Hypothalamus (tissue), 51 donors: ENCODE results near the gene FAM81B.

Source experiments
- DNase-seq, 51 donors: peaks; one replicate each; lab custom pipeline; 2025; lab: John Stamatoyannopoulos, UW

FAM81B gene

DNA sequence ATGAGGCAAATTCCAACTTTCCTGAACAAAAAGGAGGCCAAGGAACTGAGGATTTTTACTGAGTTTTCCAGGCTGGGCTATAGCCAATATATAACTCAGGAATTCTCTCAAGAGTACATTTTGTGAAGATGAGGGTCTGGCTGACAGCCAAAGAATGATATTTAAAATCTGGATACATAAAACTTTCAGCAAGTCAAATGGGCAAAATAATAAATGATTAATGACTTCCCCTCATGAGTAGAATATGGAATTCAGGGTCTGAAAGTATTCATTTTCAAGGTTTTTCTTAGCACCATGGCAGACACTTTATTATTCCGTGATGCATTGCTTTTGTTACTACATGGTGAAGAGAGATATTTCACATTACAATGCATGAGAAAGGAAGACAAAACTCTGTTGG is 7.8 kb downstream of the FAM81B start:
- DNase-seq: no peak

- DNase-seq: no peak
Observed at GRCh38 chr5:95401626-95402025, 10.5 kb downstream of the FAM81B start.

DNA sequence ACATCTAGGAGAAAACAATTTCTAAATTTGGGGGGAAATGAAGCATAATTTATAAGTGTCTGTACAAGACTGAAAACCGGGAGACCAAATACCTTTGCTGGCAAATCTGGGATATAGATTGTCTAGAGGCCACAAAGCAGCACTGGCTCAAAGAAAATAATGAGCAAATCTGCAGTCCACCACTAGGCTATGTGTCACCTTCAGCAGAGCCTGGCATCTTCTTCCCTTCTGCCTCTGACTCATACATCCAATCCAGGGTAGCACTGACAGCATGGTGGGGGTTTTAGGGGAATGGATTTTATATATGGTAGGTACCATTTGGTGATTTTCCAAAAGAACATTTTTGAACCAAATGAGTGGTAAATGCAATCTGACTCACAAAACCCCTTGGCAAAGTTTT is 12.8 kb downstream of the FAM81B start:
- no peak for DNase-seq

- DNase-seq: no peak
Observed at GRCh38 chr5:95406426-95407090, 15.4 kb downstream of the FAM81B start.

DNA sequence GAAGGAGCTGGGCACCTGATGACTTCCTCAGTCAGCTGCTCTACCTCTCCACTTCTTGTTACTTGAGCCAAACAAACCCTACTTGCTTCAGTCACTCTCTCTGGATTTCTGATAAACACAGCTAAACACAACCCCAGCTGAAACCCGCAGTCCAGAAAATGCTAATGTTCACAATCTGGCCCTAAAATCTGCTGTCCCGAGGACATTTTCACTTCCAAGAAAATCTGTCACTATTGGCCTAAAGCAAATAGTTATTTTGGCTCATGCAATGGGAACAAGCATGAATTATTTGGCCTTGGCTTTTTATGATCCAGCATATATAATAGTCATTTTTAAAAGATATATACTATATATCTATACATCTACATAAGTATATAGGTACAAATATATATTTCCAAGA is 19.1 kb downstream of the FAM81B start:
- no peak for DNase-seq

- no peak for DNase-seq
Observed at GRCh38 chr5:95411474-95411873, 20.3 kb downstream of the FAM81B start.

DNA sequence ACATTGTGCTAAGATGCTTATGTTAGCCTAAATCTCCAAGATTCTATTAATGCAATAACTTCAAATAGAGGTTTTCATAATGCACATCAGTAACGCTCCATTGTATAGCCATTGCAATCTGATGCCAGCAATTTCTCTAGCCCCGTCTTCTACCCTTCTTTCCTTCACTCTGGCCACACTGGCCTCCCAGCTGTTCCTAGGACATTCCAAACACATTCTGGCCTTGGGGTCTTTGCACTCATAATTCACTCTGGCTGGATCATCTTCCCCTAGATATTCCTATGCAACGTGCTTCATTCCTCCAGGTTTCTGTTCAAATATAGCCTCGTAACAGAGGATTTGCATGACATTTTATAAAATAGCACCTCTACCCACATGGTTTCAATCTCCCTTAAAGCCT is 23.3 kb downstream of the FAM81B start:
- no peak for DNase-seq

DNA sequence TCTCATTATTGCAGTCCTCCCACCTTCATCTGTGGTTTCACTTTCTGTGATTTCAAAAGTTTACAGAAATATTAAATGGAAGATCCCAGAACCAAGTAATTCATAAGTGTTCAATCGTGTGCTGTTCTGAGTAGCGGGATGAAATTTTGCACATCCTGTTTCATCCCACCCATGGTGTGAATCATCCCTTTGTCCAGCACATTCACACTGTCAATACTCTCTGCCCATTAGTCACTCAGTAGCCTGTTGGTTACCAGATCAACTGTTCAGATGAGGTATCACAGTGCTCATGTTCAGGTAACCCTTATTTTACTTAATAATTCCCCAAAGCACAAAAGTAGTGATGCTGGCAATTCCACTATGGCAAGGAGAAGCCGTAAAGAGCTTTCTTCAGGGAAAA is 26.8 kb downstream of the FAM81B start:
- DNase-seq: no peak

- no peak for DNase-seq
Observed at GRCh38 chr5:95422838-95423237, 31.7 kb downstream of the FAM81B start.

DNA sequence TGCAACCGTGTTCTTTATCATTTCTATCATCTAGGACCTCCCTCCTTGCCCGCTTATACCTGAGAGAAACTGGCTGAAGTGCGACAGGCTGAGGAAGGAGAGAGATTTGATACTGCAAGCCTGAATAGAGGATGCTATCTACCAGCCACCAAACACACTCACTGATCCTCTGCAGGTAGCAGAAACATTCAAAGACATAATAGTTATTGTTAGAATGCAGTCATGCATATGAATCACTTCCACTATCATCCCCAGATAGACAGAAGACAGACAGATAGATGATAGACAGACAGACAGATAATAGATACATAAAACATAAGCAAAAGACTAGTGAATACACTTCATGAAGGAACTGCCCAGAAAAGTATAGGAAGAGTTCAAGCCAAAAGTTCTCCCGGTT is 32.9 kb downstream of the FAM81B start:
- DNase-seq: no peak

GRCh38 chr5:95424526-95424925 is 33.4 kb downstream of the FAM81B start:
- no peak for DNase-seq

DNA sequence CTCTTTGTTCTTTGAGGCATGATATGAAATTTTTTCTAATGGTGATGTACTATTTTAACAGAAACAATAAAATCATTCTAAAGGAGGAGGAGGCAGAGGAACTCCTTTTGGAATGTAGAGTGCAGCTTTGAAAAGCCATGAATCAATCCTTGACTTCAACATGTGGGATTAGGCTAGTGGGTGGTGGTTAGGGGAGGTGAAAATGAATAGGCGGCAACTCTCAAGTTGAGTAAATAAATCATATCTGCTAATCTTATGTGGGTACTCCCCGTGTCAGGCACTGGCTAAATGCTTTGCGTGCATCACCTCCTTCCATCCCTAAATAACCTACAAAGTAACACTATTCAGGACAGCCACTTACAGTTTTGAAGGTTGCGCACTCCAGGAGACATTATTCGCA is 35.1 kb downstream of the FAM81B start:
- no peak for DNase-seq

GRCh38 chr5:95432779-95433178 is 41.6 kb downstream of the FAM81B start:
- DNase-seq: no peak

DNA sequence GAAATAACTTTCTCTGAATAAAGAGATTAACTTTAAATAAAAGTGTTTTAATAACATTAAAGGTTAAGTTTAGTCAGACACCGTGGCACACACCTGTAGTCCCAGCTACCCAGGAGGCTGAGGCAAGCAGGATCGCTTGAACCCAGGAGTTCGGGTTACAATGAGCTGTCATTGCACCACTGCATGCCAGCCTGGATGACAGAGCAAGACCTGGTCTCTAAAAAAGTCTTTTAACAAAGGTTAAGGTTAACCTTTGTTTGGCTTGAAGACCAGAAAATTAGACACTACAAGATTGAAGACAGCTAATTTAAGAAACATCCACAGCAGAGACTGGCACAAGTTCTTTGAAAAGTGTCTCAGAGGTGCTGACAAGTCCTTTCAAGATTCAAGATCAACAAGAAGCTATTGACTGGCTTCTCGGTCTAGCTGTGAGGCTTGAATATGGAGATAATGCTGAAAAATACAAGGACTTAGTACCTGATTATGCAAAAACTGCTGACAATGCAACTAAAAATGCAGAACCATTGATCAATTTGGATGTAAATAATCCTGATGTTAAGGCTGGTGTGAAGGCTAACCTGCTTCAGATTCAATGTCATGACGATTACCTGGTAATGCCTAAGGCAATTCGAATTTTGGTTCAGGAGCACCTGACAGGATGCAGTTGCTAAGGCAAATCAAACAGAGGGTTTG is 48.8 kb downstream of the FAM81B start:
- no peak for DNase-seq

DNA sequence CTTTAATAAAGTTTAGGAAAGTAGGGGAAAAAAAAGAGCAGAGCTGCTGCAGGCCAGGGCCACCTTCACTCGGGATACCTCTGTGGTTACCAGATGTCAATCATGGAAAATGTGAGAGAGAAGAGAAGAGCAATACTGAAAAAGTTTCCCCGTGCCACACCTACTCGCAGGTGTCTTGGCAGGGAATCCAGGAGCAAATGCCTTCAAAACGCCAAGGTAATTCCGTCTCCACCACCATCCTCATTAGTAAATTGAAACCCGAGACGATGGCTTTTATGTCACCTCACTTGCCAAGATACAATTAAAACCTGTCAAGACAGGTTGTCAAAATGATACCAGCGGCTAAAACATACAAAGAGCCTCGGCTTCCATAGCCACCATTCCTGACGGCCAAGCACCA is 49.7 kb downstream of the FAM81B start:
- no peak for DNase-seq

DNA sequence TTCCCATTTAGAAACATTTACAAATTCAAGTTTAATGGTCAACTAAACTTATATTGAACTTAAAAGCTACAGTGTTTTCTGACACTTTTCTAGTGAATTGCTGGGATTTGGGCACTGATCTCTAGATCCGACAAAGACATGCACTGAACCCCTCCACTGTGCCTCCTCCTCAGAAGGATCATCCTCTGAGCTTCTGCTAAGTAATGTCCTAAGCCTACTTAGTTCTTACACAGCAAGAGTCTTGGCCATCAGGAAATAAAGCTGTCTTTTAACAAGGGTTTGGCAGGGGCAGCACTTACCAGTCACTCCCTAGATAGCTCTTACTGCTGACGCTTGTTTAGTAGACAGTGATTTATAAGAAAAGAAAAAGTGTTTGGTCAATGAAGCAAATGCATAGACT is 50.5 kb downstream of the FAM81B start:
- DNase-seq: no peak

DNA sequence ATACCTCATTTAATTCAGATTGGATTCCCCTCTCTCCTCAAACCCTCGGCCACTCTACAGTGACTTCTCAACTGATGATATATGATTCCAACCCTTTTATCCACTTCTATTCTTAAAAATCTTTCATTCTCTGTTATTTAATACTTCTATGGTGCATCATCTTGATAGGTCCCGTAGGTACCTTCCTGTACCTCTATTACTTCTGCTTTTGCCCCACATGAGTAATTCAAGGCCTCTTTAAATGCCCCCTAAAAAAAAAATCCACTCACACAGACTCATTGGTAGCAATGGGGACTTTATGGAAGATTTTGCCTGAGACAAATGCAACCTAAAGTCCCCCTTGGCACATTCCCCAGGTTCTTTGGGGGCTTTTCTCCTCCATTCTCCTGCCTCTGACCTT is 54.3 kb downstream of the FAM81B start:
- DNase-seq: no peak

DNA sequence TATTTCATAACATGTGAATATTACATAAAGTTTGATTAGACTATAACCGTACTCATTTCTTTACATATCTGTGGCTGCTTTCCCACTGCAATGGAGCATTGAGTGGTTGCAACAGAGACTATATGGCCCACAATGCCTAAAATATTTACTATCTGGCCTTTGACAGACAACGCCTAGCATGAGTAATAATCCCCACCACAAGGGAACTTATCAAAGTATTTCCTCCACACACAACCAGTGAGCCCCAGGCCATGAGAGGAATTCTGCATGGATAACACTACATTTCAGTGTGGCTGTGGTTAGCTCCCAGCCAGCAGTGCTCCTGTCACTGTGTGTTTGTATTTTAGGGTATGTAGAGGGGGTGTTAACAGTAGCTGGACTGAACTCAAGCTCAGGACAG is 54.8 kb downstream of the FAM81B start:
- no peak for DNase-seq

DNA sequence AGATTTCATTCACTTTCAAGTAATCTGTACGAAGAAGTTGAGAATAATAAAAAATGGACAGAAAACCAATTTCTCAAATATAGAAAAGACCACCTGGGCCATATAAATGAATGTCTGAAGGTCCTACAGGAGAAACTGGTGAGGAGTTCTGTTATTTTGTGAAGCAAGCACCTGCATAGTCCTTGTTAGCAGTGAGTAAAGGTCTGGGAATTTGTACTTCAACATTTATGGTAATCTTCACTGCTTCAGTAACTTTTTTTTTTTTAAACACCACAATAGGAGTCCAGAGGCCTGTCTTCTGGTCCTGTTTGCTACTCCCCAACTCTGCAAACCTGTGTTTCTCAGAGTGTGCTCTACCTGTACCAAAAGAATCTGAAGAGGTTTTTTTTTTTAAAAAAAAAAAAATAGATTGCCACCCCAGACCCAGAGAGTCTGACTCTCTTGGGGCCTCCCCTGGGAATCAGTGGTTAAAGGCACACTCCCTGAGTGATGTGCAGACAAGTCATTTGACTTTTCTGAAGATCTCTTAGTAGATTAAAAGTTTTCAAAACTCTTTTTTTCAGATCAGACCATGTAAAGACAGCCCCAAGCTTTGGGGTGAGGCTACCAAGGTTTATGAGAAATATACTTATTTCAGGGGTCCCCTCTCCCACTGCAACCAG is 55.5 kb downstream of the FAM81B start:
- no peak for DNase-seq

DNA sequence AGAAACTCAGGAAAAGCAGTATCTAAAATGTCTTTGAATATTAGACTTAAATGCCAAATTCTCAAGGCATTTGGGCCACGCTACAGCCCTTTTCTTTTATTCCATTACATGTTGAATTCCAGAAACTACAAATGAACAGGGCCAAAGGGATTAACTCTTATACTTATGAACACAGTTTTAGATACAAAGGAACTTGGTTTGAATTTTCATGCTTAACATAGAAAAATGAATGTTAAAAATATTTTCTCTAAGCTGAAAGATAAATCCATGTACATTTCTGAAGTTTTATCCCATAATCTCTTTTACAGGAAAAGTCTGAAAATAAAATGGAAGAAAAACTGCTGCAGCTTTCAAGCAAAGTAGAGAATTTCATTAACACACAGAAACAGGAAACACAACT is 56.8 kb downstream of the FAM81B start:
- no peak for DNase-seq

DNA sequence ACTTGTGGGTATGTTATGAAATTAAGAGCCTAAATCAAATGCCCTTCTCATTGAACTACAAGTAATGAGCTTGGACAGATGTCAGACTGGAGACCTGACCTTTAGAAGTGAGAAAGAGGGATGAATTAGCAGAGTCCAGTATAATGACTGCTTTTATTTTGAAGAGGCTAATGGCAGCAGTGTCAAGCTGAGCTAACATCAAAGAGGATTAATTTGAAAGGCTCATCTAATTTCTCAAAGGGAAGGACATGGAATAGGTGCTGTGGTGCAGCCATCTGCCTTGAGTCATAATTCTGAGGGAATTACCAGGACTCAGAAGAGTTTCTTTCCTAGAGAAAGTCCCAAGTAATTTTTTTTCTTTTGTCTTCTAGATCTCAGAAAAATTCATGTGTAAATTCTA is 57.6 kb downstream of the FAM81B start:
- DNase-seq: no peak

DNA sequence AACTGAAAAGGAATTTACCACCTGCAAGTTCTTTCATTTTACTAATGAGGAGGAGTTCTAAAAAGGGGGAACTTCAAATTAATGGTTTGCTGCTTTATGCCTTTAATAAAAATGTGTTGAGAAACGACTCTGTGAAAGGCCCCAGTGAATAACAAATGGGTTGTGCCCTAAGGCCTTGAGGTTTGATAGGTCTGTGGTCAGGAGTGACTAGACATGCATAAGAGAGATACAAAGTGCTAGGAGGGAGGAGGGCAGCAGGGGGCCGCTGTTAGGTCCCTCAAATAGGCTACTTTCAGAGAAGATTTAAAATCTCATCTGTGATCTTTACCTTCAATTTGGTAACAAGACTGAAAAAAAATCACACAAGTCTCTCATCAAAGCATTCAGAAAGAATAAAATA is 58.3 kb downstream of the FAM81B start:
- DNase-seq: no peak
